GM19035 (cell line): ENCODE measurements around the gene CFAP69.
"Not testable (repeated sequence)": the region's sequence is repeated elsewhere in the genome, so short reads cannot be mapped to it uniquely, and the experiment has no call there.

ENCODE experiments used
- ATAC-seq: cut with Tn5 transposase; IDR thresholded peaks from one replicate; pipeline ENCODE4 v1.9.1; 2021; ENCODE audit not compliant: unreplicated experiment

The CFAP69 gene

DNA sequence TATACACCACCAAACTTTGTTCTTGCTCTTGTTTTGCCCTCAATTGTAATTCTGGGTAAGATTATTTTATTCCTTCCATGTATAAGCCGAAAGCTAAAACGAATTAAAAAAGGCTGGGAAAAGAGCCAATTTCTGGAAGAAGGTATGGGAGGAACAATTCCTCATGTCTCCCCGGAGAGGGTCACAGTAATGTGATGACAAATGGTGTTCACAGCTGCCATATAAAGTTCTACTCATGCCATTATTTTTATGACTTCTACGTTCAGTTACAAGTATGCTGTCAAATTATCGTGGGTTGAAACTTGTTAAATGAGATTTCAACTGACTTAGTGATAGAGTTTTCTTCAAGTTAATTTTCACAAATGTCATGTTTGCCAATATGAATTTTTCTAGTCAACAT lies 12.5 kb upstream of the CFAP69 start:
- ATAC-seq, result no peak

DNA sequence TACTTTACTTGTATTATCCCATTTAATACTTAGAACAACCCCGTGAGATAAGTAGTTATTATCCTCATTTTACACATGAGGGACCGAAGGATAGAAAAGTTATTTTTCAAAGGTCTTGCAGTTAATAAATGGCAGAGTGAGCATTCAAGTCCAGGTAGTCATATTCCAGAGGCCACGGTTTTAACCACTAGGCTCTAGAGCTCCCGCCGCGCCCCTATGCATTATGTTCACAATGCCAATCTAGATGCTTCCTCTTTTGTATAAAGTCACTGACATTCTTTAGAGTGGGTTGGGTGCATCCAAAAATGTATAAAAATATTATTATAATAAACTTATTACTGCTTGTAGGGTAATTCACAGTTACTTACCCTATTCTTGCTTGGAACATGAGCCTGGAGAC lies 11.4 kb upstream of the CFAP69 start:
- ATAC-seq, result no peak

DNA sequence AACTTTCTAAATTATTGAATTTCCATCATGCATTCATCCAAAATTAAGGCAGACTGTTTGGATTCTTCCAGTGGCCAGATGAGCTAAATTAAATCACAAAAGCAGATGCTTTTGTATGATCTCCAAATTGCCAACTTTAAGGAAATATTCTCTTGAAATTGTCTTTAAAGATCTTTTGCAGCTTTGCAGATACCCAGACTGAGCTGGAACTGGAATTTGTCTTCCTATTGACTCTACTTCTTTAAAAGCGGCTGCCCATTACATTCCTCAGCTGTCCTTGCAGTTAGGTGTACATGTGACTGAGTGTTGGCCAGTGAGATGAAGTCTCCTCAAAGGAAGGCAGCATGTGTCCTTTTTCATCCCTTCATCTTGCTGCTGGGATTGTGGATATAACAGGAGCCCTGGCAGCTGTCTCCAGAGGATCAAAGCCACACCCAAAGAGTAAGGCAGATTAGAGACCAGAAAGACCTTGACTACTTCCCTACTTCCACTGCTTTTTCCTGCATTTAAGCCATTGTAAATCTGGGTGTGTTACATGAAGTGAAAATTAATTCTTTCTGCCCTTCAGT lies 8.2 kb upstream of the CFAP69 start:
- no peak for ATAC-seq

DNA sequence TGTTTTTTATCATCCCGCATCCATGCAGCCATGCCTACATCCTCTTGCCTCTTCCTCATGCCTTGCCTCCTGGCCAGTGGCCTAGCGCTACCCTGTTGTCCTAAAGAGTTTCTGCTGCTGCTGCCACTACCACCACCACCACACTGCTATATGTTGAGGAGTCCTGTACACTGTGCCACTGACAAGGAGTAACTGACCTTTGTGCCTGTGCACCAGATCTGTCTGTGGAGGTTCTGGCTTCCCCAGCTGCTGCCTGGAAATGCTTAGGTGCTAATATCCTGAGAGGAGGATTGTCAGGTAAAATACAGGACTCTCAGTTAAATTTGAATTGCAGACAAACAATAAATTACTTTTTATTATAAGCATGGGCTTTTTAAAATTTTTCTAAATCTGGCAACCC lies 7.0 kb upstream of the CFAP69 start:
- no peak for ATAC-seq

DNA sequence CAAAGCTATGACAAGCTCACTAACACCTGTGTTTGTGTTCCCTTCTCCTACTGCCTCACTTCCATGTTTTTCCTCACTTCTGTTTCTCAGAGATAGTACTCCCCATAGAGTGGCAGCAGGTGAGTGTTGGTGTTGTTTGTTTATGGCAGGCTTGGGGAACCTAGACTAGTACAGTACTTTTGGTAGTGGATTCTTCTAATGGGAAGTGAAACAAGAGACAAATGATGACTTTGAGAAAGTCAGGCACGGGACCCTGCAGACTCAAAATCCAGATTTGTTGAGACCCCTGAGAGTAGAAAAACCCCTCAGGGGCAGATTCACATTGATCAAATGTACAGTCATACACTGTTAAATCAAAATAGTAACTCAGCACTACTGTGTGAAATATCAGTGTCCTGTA lies 6.4 kb upstream of the CFAP69 start:
- ATAC-seq, result no peak

DNA sequence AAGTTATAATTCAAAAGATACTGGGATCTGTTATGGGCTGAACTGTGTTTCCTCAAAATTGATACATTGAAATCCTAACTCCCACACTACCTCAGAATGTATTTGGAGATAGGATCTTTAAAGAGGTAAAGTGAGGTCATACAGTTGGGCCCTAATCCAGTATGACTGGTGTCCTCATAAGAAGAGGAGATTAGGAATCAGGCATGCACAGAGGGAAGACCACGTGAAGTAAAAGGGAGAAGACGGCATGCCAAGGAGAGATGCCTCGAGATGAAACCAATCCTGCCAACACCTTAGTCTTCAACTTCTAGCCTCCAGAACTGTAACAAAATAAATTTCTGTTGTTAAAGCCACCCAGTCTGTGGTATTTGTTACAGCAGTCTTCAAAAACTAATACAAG lies 5.9 kb upstream of the CFAP69 start:
- no peak for ATAC-seq

DNA sequence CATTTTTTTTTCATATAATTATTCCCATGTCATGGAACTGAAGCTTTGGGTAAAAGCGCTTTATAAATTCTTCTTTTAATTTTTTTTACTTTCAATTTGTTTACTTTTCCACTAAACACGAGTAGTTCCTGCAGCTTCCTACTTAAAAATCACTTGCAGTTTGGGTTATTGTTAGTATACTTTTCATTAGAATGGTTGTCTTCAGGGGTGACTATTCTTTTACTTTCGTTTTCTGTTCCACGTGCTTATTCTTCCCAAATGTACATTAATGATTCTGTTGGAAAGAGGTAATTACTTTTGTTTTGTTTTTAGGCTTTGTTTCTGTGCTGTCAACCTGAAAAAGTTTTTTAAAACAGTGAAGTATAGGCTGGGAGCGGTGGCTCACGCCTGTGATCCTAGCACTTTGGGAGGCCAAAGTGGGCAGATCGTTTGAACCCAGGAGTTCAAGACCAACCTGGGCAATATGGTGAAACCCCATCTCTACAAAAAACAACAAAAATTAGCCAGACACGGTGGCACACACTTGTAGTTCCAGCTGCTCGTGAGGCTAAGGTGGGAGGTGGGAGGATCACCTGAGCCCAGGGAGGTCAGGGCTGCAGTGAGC lies 5.2 kb upstream of the CFAP69 start:
- no peak for ATAC-seq

DNA sequence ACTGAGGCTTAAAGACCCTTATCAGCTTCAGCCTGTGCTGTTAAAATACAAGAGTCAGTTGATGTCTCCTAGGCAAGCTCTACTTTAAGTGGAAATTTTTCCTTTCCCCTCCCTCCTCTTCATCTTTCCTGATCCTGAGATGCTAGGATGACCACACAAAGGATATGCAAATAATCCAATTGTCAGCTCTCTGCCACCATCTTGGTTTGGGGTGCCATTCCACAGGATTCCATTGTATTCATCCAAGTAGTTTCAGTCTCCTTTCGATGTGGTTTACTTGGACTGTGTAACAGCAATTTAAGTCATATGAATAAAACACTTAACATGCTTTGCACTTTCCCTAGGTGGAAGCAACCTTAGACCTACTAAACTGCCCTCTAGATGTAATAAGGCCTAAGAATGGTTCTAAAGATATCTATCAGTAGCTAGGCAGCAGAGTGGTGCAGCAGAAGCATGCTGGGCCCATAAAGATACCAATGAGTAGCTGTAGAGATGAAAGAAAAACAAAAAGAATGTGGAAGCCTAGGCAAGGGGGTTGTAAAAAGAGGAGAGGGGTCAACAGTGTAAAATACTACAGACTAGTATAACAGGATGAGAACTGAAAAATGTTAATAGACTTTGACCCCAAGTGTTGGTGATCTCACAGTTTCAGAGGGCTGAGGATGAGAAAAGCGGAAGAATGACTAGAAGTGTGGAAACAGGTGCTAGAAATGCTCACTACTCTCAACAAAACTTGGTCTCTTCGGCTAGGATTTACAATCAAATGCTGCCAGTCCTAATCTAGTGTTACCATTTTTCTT lies 2.4 kb upstream of the CFAP69 start:
- ATAC-seq, result peak; percentile 66

DNA sequence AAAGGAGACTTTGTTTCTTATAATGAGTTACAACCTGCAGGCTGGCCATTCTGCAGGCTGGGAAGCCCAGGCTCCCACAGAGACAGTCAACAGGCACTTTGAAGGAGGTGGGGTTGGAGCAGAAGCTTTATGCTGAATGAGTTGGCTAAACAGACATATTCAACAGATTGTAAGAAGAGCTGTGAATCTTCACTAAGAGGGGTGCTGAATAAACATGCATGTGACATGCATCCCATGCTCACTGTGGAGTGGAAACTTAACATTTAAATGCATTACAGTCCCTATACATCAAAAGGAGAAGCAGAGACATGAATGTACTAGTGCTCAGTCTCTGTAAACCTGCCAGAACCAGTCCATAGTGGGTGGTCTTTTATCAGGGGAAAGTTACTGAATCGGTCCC lies 1.4 kb upstream of the CFAP69 start:
- ATAC-seq, result no peak

DNA sequence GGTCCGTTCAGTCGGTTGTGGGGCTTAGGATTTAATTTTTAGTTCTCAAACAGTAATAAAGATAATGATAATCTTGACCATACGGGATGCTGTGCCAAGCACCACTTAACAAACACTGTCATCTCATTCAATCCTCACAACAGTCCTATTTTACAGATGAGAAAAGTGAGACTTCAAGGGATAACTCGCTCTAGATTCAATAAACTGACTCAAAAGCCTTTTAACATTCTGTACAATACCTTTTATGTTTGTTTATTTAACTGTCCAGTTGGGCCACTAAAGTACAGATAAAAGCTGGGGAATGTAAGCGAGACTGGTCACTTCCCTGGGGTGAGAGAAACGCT lies 437 bp upstream of the CFAP69 start:
- ATAC-seq, result no peak

DNA sequence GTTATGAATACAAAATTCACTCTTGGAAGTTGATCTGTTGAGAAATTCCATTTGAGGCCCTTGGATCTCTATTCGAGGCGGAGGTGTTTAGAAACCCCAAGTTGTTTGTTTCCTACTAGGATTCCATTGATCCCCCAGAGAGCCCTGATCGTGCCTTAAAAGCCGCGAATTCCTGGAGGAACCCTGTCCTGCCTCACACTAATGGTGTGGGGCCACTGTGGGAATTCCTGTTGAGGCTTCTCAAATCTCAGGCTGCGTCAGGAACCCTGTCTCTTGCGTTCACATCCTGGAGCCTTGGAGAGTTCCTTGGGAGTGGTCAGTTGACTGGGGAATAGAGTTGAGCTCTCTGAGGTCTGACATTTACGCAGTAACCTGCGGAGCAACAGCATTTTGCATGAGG lies 1.2 kb downstream of the CFAP69 start:
- ATAC-seq, result no peak

DNA sequence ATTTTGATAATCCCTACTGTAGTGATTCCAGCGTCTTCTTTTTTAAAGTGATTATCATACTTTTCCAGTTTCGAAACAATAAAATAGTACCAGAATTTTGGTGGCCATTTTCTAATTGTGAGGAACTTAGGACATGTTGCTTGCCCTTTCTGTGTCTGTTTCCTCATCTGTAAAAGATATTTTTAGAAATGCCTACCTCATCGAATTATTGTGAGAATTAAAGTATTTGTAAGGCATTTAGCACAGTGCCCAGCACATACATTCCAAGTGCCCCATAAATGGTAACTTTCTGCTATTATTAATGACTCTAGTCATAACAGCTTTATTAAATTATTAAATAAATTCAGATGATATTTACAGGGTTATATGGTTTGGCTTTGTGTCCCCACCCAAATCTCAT lies 3.7 kb downstream of the CFAP69 start:
- ATAC-seq, result no peak

DNA sequence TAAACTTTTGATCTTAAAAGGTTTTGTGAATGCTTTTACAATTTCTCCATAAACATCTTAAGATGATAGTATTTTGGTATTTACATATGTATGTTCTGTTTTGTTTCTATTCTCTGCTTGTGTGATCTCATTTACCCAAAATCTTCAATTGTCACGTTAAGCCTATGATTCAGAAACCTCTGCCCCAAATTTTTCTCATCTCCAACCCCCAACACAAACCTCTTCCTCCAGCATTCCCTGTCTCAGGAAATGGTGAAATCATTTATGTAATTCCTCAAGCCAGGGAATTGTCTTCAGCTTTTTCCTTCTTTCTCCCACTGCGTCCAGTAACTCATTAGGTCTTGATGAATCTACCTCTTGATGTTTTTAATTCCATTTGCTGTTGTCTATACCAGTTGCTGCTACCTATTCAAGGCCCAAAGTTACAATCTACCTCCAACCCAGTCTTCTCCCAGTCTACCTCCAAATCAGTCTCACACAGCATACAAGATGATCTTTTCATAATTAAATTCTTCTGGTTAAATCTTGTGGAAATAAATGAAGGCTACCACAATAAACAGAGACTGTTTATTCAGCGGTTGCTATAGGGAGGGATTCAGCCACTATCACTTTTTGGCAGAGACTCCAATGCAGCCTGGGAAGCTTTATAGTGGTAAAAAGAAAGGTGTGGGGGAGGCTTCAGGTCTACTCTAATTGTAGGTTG lies 5.8 kb downstream of the CFAP69 start:
- ATAC-seq, result no peak

DNA sequence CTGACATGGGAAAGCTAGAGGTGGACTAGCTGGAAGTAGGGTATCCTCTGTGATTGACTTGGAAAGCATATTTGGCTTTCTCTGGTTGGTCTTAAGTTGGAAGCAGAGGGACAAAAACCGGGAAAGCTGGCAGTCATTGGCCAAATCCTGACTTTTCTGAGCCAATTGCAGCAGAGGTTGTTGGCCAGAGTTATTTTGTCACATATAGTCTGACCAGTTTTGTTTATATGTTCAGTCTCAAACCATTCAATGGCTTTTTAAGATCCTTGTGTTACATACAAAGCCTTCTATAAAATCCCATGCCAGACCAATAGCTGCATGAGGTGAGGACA lies 6.3 kb downstream of the CFAP69 start:
- ATAC-seq, result no peak

DNA sequence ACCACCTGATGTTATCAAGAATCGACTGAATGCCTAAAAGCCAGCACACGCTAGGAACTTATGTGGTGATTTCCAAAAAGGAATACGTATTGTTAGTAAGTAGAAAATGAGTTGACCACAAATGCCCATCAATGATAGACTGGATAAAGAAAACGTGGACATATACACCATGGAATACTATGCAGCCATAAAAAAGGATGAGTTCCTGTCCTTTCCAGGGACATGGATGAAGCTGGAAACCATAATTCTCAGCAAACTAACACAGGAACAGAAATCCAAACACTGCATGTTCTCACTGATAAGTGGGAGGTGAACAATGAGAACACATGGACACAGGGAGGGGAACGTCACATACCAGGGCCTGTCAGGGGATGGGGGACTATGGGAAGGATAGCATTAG lies 11.0 kb downstream of the CFAP69 start:
- ATAC-seq, result not testable (repeated sequence)

DNA sequence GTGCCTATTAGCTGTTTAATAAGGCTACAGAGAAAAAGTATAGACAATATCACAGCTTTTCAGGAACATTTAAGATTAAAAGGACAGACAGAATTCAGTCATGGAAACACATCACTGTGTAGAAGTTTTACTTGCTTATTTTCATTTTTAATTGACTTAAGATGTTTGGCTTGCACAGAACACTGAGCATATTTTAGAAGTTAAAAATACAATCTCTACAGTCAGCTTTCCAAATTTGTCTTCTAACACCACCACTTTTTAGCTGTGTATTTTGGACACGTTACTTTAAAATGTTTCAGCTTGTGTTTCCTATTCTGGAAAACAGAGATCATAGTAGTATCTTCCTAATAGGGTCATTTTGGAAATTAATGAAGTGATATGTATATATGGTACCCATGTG lies 11.8 kb downstream of the CFAP69 start:
- no peak for ATAC-seq

DNA sequence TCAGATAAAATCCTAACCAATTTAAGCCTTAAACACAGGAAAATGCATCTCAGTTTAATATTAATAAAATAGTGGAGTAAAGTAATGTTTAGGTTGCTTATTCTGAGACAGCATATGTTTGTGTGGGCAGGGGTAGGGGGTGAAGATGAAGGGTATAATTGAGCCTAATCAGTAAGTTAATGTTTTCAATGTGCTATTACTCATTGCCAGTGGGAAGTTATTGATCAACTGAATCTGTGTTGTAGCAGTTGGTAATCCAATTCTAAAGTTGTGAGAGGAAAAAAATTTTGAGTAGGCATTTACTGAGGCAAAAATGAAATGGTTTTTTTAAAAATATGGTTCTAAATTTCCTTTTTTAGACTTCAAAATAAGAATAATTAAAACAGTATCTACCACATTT lies 16.5 kb downstream of the CFAP69 start:
- ATAC-seq, result no peak

DNA sequence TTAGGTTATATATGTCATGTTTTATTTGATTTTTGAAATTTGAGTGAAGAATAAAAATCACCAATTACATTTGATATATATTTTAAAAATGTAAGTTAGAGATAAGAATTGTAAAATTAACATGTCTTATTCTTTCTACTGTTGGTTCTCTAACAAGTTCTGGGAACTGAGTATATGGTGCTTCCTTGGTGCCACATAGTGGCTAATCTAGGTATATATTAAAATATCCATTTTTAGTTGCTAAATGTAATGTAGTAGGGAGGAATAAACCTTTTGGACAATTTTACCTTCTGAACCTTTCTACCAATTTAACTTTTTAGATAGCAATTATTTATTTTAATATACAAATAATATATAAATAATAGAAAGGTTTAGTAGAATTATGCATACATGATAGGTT lies 17.5 kb downstream of the CFAP69 start:
- ATAC-seq, result peak; percentile 80

DNA sequence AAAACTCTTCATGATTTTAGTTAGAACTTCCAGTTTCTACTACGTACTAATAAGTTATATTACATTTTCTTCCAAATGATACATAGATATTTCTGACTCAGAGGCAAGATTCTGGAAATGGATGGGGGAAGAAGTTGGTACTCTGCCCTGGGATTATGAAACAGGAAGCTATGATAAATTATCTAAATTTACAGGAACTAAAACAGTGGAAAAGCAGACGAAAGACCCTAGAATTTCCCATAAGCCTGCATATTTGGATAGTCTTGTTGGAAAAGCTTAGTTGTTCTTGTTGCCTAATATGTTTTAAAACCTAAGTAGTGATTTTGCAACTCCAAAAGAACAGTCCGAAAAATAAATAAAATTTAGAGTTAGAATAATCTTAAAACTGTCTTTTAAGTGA lies 21.8 kb downstream of the CFAP69 start:
- ATAC-seq, result no peak

DNA sequence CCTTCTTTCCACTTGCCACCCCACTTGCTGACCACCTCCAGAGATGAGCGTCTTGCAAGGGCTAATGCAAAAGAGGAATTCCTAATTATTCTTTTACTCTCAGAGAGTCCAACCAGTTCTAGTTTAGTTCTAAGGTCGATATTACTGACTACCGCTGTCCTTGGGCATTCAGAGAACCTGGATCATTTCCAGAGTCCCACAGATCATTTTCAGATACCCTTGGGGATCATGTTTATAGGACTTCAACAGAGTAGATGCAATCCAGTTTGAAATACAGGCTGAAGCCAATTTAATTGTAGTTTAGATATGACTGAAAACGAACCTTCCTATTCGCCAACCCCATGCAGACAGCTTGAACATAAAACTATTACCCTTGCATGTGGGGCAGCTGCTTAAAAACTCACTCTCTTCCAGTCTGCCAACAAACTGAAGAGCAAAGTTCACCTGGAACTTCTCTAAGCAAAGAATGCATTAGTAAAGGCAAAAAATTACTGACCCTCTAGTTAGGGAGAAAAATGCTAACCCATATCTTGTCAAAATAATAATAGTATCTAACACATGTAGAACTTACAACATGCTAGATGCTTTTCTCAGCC lies 22.4 kb downstream of the CFAP69 start:
- no peak for ATAC-seq

DNA sequence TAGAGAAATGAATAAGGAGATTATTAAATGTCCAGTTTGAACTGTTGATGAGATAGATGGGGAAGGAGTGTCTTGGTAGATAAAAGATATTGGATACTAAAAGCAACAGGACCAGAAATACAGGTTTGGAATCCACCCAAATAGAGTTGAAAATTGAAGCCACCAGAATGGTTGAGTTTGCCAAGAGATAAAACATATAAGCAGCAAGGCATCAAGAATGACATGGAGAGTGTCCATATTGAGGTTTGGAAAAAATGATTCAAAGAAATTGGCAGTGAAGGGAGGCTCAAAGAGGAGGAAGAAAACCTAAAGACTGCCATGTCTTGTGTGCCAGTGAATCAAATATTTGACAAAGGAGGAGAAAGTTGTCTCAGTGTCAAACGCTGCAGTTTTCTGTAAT lies 24.2 kb downstream of the CFAP69 start:
- ATAC-seq, result no peak
